COLO668 (cell line): ENCODE results near the gene GREM2.

Experiments used
- DNase-seq: peaks from one replicate; lab custom pipeline; 2025; ENCODE audit not compliant: unreplicated experiment; lab: John Stamatoyannopoulos, UW

Gene GREM2

DNA sequence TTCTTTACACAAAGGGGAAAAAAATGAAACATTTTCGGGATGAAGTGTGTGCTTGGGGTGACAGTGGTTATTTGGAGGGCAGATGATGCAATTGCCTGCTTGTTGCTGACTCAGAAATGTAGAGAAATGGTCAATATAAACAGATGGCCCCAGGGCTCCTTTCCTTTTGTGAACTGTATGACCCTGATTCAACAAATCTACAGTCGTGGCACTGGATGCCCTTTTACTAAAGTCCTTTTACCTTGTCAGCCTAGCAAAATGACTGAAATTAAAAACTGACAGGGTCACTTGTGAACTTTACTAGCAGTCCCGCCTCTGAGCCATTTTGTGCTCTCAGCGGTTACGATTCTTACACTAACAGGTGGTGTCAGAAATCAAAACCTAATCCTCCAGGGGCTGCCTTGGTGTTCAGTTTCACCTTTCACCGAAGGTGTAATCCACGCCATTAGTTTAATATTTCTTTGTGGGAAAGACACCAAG, 49.8 kb downstream of the GREM2 start:
- no peak for DNase-seq

DNA sequence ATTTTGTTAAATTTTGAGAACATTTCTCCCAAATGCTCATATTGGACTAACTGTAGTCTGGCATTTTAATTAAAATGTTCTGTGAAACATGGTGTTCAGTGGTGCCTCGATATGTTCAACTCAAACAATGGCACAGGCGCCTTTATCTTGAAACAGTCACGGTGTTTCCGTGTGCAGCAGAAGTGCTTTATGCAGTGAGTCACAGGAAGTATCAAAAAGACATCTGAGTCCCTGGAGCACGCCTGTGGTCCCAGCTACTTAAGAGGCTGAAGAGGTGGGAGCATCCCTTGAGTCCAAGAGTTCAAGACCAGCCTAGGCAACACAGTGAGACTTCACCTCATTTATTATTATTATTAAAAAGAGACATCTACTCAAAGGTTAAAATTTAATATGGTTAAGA, 52.2 kb downstream of the GREM2 start:
- DNase-seq, result no peak

DNA sequence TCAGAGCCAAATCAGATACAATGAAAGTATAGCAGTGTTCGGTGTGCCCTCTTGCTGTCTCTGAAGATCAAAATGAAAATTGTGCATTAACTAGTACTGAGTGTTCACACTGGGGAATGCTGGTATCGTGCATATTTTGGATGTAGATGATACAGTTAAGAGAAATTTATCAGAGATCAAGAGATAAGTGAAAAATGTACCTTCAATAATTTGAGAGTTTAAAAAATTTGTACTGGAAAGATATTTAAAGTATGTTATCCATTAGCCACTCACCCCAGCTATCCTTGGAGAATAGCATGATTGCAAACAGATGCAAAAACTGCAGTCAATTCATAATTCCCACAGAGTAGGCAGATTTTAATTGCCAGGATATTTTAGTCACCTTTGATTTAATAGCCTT, 56.4 kb downstream of the GREM2 start:
- DNase-seq, result no peak

DNA sequence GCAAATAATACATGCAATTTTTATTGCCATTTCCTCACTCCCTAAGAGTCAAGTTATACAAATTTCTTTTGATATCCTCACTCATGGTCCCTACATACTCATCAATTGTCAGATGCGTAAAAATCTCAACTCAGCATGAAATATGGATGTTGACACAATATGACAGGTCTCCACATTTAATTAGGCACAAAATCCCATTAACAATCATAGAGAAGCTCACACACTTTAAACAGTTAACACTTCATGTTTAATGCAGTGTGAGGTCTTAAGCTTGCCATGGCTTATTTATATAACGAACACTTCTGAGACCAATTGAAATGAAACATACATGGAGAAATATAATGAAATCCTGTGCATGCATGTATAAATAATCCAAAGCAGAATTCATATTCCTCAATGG, 58.6 kb downstream of the GREM2 start:
- DNase-seq, result no peak

DNA sequence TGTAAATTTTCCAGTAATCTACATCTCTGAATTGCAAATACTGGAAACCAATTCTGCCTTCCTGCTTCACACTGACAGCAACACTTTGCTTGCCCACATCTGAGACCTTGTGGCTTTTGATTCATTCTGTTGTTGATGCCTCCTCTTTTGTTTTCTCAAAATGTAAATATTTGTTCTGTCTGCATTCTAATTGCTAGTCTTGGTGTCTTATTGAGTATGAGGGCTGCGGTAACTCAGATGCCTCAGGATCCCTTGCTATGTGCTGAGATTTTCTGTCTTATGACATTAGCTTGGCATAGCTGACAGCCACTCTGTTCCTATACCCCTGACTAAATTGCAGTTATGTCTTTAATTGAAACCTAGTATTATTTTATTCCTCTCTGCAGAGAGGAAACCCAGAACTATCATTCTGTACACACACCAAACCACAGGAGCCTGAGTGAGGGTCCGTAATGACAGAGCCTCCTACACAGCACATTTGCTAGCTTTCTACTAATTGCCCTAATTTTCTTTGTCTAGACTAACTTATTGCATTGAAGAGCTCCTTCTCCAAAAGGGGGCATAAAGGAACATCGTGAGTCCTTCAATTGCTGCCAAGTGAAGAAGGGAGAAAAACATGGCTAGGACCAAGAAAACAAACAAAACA, 72.1 kb downstream of the GREM2 start:
- DNase-seq, result no peak

DNA sequence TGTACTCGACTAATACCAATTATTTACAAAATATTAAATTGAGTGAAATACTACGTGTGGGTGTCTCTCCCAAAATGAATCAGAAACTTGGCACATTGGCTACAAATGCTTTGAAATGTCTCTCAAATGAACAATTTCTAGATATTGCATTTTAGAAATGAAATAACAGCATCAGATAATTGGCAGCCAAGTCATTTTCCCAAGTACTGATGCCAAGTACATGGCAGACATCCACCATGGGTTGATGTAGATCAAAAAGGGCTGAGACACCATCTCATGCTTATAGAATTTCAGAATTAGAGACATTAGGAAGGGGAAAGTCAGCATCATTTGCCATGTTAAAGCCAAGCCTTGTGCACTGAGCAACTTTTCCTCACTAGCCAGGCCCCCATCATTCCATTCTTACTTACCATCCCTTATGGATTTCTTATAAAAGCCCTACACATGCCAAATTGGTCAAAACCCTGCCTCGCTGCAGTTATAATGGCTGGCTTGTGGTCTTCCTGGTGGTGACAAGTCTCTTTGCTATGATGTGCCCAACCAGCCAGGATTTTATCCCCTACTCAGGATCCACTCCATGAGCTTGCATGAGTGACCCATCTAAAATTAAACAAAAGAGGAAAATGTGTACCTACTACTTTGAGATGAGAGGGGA, 73.1 kb downstream of the GREM2 start:
- DNase-seq, result no peak

DNA sequence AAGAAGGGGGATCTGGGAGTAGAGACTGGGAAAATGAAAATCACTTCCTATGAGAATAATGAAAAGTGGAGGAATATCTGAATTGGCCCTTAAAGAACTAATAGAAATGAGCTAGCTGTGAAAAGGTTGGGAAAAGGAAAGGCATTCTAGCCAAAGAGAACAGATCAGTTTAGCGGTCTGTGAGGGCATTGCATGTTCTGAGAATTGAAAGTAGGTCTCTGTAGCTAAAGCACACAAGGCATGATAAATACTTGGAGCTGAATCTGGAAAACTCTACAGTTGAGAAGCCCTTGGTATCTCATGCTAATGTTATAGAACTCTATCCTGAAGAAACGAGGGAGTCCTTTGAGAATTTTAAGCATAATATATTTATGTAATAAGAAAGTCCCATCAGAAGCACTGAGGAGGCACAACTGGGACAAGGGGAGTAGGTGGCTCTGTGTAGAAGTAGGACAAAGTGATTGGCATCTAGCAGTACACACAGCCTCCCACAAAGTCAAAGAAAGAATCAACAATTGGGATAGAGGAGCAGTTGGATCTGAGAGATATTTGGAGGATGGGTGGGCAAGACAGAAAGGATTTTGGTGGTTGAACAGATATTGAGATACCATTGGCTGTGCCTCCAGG, 78.7 kb downstream of the GREM2 start:
- DNase-seq, result no peak

DNA sequence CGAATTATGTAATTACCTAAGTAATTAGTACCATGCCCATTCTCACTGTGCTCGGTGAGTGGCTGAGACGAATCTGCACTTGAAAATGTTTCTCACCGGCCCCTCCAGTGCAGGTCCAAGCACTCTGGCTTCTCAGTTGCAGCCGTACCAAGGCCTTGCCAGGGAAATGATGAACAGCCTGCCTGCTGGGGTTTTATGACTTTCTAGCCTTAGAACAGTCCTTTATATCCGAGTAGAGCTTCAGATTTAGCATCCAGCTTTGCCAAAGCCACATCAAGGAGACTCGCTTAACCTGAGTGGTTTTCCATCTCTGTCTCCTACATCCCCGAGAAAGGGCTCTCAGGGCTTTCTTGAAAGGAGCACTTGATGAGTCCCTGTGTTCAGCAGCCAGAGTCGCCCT, 83.4 kb downstream of the GREM2 start:
- DNase-seq, result no peak

DNA sequence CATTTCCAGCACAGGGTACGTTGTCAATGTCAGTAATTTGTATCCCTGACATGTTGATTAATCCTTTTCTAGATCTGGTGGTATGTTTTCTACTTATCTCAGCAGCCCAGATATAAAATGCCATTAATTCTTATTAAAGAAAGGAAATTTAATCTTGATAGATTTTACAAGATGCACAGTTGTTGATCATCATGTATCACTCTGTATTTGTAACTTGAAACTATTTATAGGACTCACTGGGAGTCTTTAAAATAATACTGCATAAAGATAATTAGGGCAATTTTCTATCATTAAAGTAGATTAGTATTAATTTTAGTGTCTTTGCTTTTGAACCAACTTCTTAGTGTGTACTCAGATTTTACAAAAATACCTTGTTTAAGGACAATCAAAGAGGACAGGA, 84.9 kb downstream of the GREM2 start:
- DNase-seq, result no peak

DNA sequence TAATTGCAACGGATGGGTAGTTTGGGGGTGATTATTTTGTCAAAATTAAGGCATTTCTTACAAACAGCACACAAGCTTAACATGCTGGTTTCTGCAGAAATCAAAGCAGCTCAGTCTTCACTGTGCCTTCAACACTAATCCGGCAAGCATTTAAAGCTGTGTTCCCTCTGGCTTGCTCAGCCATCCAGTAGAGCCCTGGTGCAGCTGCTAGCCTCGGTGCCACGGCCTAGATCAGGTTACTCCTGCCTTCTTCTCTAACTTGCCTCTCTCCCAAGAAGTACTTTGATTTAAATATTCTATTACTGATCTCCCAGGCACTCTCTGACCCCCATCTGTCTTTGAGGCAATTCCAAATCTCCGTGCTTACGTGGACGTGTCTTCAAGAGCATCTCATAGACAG, 85.6 kb downstream of the GREM2 start:
- no peak for DNase-seq

DNA sequence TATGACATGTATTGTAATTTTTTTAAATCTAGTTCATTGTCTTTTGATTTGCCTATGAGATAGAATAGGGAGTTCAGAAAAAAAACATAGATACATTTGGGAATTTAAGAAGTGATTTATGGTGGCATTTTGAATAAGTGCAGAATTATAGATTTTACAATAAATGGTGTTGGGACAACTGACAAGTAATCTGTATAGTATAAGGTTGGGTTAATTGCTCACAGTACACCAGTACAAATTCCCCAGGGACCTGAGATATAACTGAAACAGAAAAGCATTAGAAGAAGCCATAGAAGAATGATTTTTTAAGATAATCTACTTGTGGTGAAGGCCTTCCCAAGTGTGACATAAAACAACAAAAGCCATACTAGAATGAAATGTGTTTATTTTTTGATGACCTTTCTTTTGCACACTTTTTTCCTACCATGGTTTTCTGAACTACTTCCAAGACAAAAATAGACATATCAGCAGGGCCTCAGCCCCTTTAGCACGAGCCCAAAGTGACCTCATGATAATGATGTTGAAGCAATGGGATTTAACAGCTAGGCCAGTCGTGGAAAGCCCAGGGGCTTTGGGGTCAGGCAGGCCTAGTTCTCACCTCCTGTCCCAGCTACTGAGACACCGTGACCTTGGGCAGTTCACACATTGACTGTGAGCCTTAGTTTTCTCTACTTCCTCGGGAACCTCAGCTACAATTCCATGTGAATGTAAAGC, 87.4 kb downstream of the GREM2 start:
- DNase-seq, result no peak

DNA sequence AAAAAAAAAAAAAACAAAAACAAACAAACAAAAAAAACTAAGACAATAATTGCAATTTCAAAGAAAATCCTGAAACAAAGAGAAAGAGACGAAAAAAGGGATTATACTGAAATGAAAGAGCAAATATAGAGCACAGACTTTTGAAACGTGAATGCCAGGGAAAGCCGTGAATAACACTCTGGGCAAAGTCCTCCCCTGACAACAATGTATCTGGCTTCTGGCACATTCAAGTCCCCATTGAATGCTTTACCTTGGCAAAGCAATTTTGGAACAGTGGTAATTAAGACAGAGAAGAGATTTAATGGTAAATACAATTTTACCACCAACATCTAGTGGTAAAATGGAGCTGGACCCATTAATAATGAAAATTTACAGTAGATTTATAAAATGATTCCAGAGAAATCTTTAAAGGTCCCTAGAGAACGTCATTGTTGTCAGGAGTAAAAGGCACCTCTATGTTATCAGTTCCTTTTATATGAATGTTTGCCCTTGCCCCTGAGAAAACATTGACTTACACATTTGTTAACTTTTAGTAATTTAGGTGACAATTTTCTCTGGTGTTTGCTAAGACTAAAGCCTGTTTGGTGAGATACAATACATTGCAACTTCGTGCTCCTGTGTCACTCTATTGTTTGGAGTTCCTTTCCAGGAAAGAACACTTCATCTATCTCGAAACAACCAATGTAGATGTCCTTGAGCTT, 89.7 kb downstream of the GREM2 start:
- DNase-seq, result no peak

DNA sequence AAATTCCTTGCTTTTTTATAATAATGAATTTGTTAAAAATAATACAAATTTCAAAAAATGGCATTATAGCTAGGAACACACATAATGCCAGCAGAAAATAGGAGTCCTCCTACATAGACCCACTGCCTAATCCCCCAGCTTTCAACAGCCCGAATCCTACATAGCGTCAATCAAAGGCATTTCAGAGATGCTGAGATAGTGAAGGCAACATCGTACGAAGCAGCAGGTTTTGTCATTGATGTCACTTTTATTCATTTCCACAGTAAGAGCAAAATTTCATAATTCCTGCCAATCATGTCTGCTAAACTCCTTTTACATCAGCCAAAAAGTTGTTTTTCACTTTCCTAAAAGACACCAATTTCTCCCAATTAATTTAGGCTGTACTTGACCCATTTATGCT, 94.1 kb downstream of the GREM2 start:
- DNase-seq, result no peak

DNA sequence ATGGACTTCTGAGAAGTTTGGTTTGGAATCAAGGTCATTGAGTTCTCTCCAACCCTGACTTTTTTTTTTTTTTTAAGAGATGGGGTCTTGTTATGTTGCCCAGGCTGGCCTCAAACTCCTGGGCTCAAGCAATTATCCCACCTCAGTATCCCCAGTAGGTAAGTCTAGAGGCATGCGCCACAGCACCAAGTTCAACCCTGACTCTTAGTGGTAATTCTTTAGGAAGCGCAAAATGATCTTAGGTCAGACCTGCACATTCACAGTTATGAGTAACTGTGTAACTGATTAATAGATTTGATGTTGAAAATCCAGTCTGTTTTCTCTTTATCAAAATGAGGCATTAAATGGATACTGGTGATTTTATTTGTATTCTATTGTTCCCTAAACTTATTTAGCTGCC, 95.9 kb downstream of the GREM2 start:
- DNase-seq, result no peak

DNA sequence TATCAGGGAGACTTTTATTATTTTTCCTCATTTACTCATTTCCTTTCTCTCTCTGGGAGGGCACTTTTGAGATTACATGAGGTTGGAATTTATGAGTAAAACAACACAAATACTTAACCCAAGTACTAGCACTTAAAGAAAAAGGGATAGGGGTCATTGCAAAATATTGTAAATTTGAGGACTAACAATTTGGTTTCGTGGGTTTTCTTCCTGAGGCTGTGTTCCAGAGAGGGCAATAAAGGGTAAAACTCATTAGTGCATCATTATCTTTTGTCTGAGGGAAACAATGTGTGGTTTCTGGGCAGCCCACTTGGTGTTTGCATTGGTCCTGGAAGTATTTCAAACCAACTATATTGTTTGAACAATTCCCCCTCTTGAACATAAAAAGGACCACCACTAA, 96.5 kb downstream of the GREM2 start:
- no peak for DNase-seq

DNA sequence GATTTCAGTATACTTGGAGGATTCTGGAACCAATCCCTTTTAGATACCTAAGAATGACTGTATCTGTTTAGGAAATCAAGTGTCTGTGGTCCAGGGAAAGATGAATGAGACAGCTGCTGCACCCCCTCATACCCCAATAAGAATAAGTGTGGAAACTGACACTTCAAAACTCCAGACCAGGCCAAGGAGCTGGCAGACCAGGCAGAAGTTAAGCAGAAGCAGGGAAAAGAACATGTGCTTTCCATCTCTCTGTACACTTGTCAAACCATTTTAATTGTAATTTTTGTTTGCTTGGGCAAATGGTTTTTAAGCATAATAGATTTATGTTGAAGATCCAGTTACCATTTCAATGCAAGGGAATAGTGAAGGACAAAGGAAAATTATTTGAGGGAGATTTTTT, 100.2 kb downstream of the GREM2 start:
- no peak for DNase-seq

DNA sequence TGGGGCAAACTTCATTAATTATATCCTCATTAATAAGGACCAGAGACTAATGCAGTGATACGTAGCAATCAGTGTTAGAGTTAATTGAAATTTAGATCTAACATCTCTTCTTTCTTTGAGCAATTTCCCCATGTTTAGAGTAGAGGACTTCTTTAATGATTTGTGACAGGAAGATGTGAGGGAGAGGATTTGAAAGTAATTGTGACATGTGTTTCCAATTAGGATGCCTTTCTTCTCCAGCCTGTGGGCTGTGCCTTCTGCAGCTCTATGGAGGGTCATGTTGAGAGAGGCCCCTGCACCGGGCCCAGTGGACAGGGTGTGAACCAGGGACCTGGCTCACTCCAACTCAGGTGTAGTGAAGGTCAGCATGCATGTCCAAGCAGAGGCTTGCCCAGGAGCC, 103.0 kb downstream of the GREM2 start:
- DNase-seq, result no peak

DNA sequence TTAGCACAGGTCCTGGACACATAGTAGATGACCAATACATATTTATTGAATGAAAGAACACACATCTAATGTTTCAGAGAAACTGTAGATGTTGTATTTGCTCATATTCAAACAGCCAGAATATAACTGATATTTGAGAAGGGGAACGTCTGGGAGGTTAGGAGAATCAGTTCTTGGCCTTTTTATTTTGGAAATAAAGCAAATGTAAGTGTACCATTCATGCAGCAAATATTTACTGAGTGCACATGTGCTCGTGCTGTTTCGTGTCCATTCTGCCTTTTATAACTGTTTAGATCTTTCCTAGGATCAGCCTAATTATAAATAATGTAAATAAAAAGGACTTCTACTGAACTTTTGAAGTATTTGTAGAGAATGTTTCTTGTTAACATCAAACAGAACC, 103.8 kb downstream of the GREM2 start:
- no peak for DNase-seq

DNA sequence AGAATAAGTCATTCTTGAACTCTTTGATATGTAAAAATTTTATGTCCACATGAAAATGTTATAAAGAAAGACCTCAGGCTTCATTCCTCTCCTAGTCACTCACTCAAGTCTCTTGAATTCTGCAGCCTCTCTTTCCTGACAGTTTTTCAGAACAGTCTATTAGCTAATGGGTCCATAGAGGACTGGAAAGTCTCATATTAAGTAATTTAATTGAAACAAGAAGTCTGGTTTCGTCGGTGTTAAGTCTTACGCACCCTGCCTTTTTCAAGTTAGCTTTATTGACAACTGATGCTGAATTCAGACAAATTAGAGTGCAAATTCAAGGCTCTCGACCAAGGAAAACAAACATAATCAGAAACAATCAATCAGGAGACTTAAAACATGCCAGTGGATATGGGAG, 105.8 kb downstream of the GREM2 start:
- no peak for DNase-seq

DNA sequence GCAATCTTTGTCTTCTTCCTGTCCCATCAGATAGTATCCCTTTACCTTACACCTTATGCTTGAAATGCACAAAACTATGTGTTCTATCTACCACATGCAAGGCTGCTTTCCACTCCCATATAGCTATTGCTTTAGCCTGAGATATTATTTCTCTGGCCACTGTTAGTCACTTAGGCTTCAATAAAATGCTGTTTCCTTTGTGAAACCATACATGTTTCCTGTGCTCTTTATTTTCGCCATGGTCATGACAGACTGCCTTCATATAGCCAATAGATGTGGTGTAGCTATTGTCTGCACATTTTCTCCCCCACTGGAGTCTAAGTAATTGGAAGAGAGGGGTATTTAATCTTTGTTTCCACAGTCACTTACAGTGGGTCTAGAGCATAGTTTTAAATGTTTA, 108.4 kb downstream of the GREM2 start:
- no peak for DNase-seq

DNA sequence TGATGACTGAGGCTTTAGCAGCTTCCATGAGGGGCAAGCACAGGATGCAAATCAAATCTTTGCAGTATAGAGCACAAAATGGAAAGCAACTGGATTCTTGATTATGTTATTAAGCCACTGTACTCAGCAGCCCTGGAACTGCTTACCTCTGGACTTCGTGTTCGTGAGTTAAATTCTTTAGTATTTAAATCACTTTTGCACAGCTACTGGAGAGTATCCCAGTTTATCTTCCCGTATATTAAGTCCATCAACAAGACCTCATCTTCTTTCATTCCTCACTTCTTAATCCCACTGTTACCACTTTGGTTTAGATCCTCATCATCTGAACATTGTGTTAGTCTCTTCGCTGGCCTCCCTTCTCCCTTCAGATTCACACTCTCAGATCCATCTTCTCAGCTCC, 108.9 kb downstream of the GREM2 start:
- DNase-seq, result no peak
